Heart right ventricle (tissue), 16 donors: ENCODE measurements around the gene SRPK3. TPM values are rescaled to one million over a fixed set of nuclear protein-coding genes. Genes with fewer than 3 reads are reported as not detected.
A peak's percentile ranks its signal among the peaks of the same experiment; 100 is the strongest.

Source experiments
- ATAC-seq, 8 donors: fragments of 200-7000 bp; cut with Tn5 transposase; one replicate each; pipeline ENCODE4 v1.9.1; 2020; ENCODE audit warnings: mild to moderate bottlenecking in 8 of 8, moderate library complexity in 8 of 8, moderate number of reproducible peaks in 1 of 8
- DNase-seq, 2 donors: peaks; one replicate each; pipeline ENCODE4 v3.0.0-alpha.2; 2020
- H3K27ac ChIP-seq, 10 donors: fragments of 200-600 bp; sonication (generic) in 2 of 10; one replicate each; pipeline versions ENCODE4 v1.5.0 to v1.8.0; 2020 to 2022; ENCODE audit warnings: mild to moderate bottlenecking in 3 of 10
- H3K27me3 ChIP-seq, 7 donors: fragments of 200-600 bp; one replicate each; pipeline ENCODE4 v1.8.0; 2021 to 2022; ENCODE audit warnings: mild to moderate bottlenecking in 2 of 7
- H3K36me3 ChIP-seq, 9 donors: fragments of 200-600 bp; sonication (generic) in 1 of 9; one replicate each; pipeline versions ENCODE4 v1.5.0 to v1.8.0; 2020 to 2022; ENCODE audit warnings: mild to moderate bottlenecking in 2 of 9
- H3K4me1 ChIP-seq, 9 donors: fragments of 200-600 bp; sonication (generic) in 1 of 9; one replicate each; pipeline versions ENCODE4 v1.5.0 to v1.8.0; 2020 to 2022; ENCODE audit warnings: mild to moderate bottlenecking in 4 of 9
- H3K4me3 ChIP-seq, 10 donors: fragments of 200-600 bp; sonication (generic) in 2 of 10; one replicate each; pipeline versions ENCODE4 v1.5.0 to v1.8.0; 2020 to 2022; ENCODE audit warnings: mild to moderate bottlenecking in 7 of 10, moderate library complexity in 2 of 10
- H3K9me3 ChIP-seq, 11 donors: fragments of 200-600 bp in 10 of 11; sonication (generic) in 2 of 11; one replicate each; pipeline versions ENCODE4 v1.5.0 to v1.8.0; 2013 to 2022; ENCODE audit warnings: mild to moderate bottlenecking in 2 of 11, control low read depth in 1 of 11, moderate library complexity in 1 of 11
- WGBS, 2 donors: extraction: QIAGEN DNeasy Blood & Tissue Kit; methylation state at CpG; one replicate each; pipeline ENCODE4 v1.1.7; 2013; ENCODE audit warnings: inconsistent platforms in 1 of 2; 5-methylcytosine and 5-hydroxymethylcytosine counted together
- intact Hi-C, 10 donors: fragments of 100-400 bp; cut with DNase I; formaldehyde crosslinking; loops; one replicate each; pipeline versions ENCODE4 v1.11.1 to v1.14.2; 2022
- polyA plus RNA-seq, 2 donors: library from polyadenylated mRNA; stranded (reverse); fragments of 200-250 nt; gene quantifications; one replicate each; pipeline ENCODE4 v1.2.3, GENCODE V29; 2013
- total RNA-seq, 10 donors: library from RNA; stranded (reverse); fragmentation: NEBNext Ultra II Directional in 3 of 10; extraction: Animal tissue kit (Norgen Biotek cat#: 25700) in 3 of 10; gene quantifications; one replicate each; pipeline versions ENCODE4 v1.2.1 to v1.2.4, GENCODE V29; 2021 to 2023
- TF ChIP-seq, protein P1 (sequence below), 9 donors: fragments of 200-600 bp; sonication (generic) in 2 of 9; IDR thresholded peaks; one replicate each; pipeline versions ENCODE4 v1.5.0 to v1.8.0; 2021 to 2022; ENCODE audit warnings: antibody characterized with exemption in 9 of 9, mild to moderate bottlenecking in 5 of 9, moderate library complexity in 1 of 9
- donor health status: Arrhythmogenic right ventricular cardiomyopathy.
- donor health status: ischemic (EF 13 %, LVEDD 7.1; RV severe dilation, severe dysfunction).
- donor health status: healthy with polysubstance abuse.
- donor health status: DM: no; HTN: yes; CAD: no.
- donor health status: DM: no; HTN: no; CAD: no.
- donor health status: ischemic (EF 25% LVEDD 6.9; RV normal size, moderate dysfunction).
- donor health status: ischemic (EF 25% LVEDD 5.7; RV mildly dilated, moderate dysfunction).
- donor health status: healthy.
- donor health status: DM: yes; HTN: yes; CAD: no.
- donor health status: Ischemic cardiomyopathy.
- donor health status: ischemic (EF 35%, LVEDD 5.7; RV mildly dilated, moderate dysfunction).
- donor health status: nonischemic (EF 11% LVEDD 7.7; RV severe dilation, severe dysfunction).
- donor health status: DM: yes; HTN: yes; CAD: no.
- donor health status: PGD.
- donor health status: ischemic (EF 29% LVEDD 5.4; RV normal size, mild dysfunction).
- donor health status: nonischemic (EF 23%, LVEDD 6.1; RV moderate dilation, normal function).

Gene SRPK3
- total and polyA plus RNA-seq, 12 donors, result 9.9 to 52.7 (median 44.8) TPM

DNA sequence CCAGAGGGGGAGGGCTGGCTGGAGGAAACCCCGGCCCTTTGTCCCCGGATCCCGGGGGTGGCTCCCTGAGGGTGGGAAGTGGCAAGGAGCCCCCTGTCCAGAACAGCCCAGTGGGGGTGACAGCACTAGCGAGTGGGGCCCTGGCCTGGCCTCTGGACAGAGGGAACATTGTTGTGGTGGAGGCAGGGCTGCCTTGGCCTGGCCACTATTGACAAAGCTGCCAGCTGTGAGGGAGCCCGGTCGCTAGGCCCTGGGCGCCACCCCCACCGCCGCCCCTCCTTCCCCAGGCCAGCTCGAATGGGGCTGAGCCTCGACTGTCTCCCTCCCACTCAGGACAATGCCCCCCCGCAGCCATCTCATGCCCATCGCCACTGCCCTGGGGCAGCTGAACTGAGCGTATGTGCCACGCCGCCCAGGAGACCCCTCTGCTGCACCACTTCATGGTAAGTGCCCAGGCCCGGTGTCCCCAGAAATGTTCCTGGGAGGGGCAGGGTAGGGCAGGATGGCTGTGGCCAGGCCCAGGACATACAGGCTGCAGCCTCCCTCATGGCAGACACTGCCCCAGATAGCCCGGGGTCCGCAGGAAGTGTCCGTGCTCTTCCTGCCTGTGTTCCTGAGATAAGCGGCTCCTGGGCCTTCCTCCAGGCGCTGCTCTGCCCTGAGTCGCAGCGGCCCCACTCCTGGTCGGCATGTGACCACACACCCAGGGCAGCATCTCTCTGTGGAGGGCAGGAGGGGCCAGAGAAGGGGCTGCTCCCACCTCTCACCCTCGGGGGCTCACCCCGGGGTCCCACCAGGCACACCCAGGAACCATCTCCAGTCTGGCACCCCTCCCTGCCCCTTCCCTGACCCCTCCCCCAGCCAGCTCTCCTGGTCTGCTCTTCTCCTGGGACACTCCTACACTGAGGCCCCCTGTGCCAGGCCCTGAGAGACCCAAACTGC, 15.4 kb upstream of the SRPK3 start:
- Histone ChIP-seq H3K27me3 (peaks cover 0 to 11% (median 0%) of the 10 kb centered on the region in 7 donors), H3K9me3 (no peaks in the 10 kb centered on the region), H3K27ac (peak overlapping the region in 9 of 10 donors; percentile 12 to 52 (median 39)), H3K4me1 (peaks cover 3 to 23% (median 15%) of the 10 kb centered on the region in 9 donors), H3K36me3 (no peaks in the 10 kb centered on the region), H3K4me3 (peak overlapping the region in 3 of 10 donors; percentile 10 to 26 (median 10))
- intact Hi-C loops, result loop anchor here in 5 of 10 donors (2.0 to 10.0 kb wide), 6 partner anchors 29 to 189 kb away; partner anchors contain the start of genes IDH3G (in 1 of the 5) and SSR4 (in 1 of the 5)
- peak in 1 of 2 donors; percentile 30 for DNase-seq
- 35 to 58% methylated on average over 14 to 26 of the region's 27 CpGs for whole genome bisulfite sequencing, 2 donors
- ATAC-seq, result peak; percentile 27 to 80 (median 63)
- TF ChIP-seq, protein P1, sequence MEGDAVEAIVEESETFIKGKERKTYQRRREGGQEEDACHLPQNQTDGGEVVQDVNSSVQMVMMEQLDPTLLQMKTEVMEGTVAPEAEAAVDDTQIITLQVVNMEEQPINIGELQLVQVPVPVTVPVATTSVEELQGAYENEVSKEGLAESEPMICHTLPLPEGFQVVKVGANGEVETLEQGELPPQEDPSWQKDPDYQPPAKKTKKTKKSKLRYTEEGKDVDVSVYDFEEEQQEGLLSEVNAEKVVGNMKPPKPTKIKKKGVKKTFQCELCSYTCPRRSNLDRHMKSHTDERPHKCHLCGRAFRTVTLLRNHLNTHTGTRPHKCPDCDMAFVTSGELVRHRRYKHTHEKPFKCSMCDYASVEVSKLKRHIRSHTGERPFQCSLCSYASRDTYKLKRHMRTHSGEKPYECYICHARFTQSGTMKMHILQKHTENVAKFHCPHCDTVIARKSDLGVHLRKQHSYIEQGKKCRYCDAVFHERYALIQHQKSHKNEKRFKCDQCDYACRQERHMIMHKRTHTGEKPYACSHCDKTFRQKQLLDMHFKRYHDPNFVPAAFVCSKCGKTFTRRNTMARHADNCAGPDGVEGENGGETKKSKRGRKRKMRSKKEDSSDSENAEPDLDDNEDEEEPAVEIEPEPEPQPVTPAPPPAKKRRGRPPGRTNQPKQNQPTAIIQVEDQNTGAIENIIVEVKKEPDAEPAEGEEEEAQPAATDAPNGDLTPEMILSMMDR (IDR thresholded peaks at IDR 0.05), result no peak

DNA sequence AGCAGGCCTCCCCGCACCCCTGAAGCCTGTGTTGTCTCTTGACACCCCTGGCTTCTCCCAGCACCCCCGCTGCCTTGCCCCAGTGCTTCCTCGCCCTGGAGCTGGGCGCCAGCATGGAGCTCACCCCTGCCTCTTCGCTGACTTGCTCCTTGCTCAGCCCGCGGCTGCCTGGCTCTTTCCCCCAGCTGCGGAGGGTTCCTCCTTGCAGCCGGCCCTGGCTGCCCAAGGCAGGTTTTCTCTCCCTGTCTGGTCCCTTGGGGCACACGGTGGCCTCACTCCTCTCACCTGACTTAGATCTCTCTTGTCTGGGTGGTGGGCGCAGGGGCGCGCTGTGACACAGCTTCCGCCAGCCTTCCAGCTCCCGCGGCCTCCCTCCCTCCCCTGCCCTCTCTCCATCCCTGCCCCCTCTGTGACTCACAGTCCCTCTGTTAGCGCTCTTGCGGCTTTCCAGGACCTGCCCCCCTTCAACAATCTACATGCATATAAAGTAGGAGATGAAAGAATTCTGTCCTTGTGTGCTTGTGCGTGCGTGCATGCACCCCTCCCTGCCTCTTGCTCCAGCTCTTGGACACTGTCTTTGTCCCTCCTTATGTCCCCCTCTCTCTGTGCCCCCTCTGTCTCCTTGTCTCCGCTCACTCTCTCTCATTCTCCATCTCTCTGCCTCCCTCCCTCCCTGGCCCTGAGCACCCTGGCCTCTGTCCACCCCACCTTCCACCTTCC, 14.6 kb upstream of the SRPK3 start:
- Histone ChIP-seq H3K27ac (peak overlapping the region in 6 of 10 donors; percentile 14 to 48 (median 38)), H3K9me3 (no peaks in the 10 kb centered on the region), H3K4me1 (peaks cover 3 to 23% (median 15%) of the 10 kb centered on the region in 9 donors), H3K4me3 (peak overlapping the region in 3 of 10 donors; percentile 10 to 26 (median 10)), H3K36me3 (no peaks in the 10 kb centered on the region), H3K27me3 (peaks cover 0 to 11% (median 0%) of the 10 kb centered on the region in 7 donors)
- ATAC-seq (no peak), DNase-seq (peak in 1 of 2 donors; percentile 11)
- WGBS, 2 donors, result 52 to 64% methylated on average over 17 to 21 of the region's 21 CpGs
- TF ChIP-seq, protein P1 (IDR thresholded peaks at IDR 0.05), result no peak
- intact Hi-C loops, result loop anchor here in 2 of 10 donors (5.0 to 10.0 kb wide), 2 partner anchors 186 to 189 kb away; no protein-coding TSS in a partner anchor

DNA sequence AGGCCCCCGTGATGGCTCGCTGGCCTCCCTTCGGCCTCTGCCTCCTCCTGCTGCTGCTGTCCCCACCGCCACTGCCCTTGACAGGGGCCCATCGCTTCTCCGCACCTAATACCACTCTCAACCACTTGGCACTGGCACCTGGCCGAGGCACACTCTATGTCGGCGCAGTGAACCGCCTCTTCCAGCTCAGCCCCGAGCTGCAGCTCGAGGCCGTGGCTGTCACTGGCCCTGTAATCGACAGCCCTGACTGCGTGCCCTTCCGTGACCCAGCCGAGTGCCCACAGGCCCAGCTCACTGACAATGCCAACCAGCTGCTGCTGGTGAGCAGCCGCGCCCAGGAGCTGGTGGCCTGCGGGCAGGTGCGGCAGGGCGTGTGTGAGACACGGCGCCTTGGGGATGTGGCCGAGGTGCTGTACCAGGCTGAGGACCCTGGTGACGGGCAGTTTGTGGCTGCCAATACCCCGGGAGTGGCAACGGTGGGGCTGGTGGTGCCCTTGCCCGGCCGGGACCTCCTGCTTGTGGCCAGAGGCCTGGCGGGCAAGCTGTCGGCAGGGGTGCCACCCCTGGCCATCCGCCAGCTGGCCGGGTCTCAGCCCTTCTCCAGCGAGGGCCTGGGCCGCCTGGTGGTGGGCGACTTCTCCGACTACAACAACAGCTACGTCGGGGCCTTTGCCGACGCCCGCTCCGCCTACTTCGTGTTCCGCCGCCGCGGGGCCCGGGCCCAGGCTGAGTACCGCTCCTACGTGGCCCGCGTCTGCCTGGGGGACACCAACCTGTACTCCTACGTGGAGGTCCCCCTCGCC, 13.8 kb upstream of the SRPK3 start:
- peak in 1 of 2 donors; percentile 10 for DNase-seq
- TF ChIP-seq, protein P1 (IDR thresholded peaks at IDR 0.05), result no peak
- Histone ChIP-seq H3K4me3 (no peak overlapping the region), H3K36me3 (no peaks in the 10 kb centered on the region), H3K9me3 (no peaks in the 10 kb centered on the region), H3K27ac (no peak overlapping the region), H3K27me3 (peaks cover 0 to 11% (median 0%) of the 10 kb centered on the region in 7 donors), H3K4me1 (peaks cover 3 to 23% (median 15%) of the 10 kb centered on the region in 9 donors)
- intact Hi-C loops, result loop anchor here in 2 of 10 donors (5.0 to 10.0 kb wide), 2 partner anchors 185 to 188 kb away; no protein-coding TSS in a partner anchor
- WGBS, 2 donors, result 90 to 94% methylated on average over 30 to 54 of the region's 56 CpGs
- no peak for ATAC-seq
